GM19324 (cell line): ENCODE results near the gene RALGAPA2.
"Not testable (repeated sequence)": the region's sequence is repeated elsewhere in the genome, so short reads cannot be mapped to it uniquely, and the experiment has no call there.

Source experiments
- ATAC-seq: cut with Tn5 transposase; IDR thresholded peaks from one replicate; pipeline ENCODE4 v1.9.1; 2021; ENCODE audit warnings: mild to moderate bottlenecking, moderate library complexity; ENCODE audit not compliant: unreplicated experiment, low FRiP score

The RALGAPA2 gene

GRCh38 chr20:20362774-20363433 is 349.5 kb downstream of the RALGAPA2 start:
- ATAC-seq, result no peak

DNA sequence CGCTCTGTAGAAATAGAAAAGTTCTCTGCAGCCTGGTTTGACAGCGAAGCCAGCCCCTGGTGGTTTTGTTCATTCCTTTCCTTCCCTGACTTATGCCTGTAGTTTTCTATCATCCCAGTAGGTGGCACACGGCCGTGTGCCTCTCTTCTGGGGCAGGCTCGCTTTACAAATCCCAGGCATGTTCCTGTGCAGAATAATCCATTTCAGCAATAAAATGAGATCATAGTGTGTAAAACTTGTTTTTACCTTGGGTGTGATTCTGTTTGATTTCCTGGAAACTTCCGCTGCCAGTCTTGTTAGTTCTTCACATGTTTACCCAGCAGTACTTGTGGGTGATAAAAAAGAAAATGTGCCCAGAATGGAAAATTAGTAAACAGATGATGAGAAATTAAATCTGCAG is 352.0 kb downstream of the RALGAPA2 start:
- ATAC-seq, result peak; percentile 75

GRCh38 chr20:20359628-20360027 is 352.8 kb downstream of the RALGAPA2 start:
- no peak for ATAC-seq

DNA sequence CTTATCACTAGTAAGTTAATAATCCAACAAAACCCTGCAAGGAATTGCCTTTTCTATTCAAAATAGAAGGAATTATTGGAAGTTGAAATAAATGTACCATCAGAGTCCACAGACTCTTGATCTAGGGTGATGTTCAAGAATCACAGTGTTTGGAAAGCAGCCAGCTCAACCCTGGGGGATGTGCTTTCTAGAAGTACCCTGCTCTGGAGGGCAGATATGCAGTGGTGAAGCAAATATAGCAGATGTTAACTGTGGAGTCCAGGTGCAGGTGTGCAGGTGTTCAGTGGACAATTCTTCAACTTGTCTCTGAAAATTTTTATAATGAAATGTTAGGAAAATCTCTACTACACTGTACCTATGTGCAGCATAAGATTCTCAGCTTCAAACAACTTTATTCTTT is 353.6 kb downstream of the RALGAPA2 start:
- ATAC-seq, result no peak

DNA sequence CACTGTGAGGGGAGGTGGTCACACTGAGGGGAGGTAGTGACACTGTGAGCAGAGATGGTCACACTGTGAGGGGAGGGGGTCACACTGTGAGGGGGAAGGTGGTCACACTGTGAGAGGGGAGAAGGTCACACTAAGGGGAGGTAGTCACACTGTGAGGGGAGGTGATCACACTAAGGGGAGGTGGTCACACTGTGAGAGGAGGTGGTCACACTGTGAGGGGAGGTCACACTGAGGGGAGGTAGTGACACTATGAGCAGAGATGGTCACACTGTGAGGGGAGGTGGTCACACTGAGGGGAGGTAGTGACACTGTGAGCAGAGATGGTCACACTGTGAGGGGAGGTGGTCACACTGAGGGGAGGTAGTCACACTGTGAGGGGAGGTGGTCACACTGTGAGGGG is 356.9 kb downstream of the RALGAPA2 start:
- not testable (repeated sequence) for ATAC-seq

- ATAC-seq, result no peak
Observed at GRCh38 chr20:20353576-20353975, 358.9 kb downstream of the RALGAPA2 start.

GRCh38 chr20:20344476-20344875 is 368.0 kb downstream of the RALGAPA2 start:
- ATAC-seq, result no peak

DNA sequence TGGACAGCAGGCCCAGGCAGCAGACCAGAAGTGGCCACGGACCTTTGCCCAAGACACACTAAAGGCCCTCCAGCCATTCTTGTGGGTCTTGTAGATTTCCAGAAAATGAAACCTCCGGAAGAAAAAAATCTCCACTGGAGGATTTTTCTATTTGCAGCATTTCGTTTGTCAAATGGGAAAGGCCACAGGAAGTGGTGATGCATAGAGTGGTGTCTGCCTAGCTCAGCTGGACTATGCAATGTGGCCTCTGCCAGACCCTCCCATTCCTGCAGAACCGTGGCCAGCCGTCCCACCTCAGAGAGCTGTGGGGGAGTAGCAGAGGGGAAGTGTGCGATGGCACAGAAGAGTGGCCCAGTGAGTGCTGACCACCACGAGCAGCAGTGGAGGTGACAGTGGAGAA is 368.5 kb downstream of the RALGAPA2 start:
- no peak for ATAC-seq
